Stimulated activated CD4-positive, alpha-beta T cell treated with anti-CD3 and anti-CD28 coated beads, Interleukin-1b, Interleukin-23, amount 100 ng/mL, for 24 hours (primary cell): Measurements from ENCODE around the gene ATF7.
"Not testable (repeated sequence)": the region's sequence is repeated elsewhere in the genome, so short reads cannot be mapped to it uniquely, and the experiment has no call there.

Source experiments
- DNase-seq, 4 experiments: peaks; one replicate each; pipeline ENCODE4 v3.0.0-alpha.2; 2020; ENCODE audit warnings: low read depth in 4 of 4, low spot score in 1 of 4

ATF7 gene

GRCh38 chr12:53484686-53485575 is 141.3 kb downstream of the ATF7 start:
- DNase-seq: no peak

GRCh38 chr12:53483979-53484377 is 142.2 kb downstream of the ATF7 start:
- DNase-seq: no peak

- no peak for DNase-seq
Measured at GRCh38 chr12:53483225-53483978, 142.8 kb downstream of the ATF7 start.

- no peak for DNase-seq
Measured at GRCh38 chr12:53482626-53483168, 143.5 kb downstream of the ATF7 start.

- DNase-seq: no peak
Measured at GRCh38 chr12:53481939-53482586, 144.1 kb downstream of the ATF7 start.

GRCh38 chr12:53481458-53481857 is 144.7 kb downstream of the ATF7 start:
- not testable (repeated sequence) for DNase-seq

GRCh38 chr12:53480491-53481442 is 145.4 kb downstream of the ATF7 start:
- DNase-seq: no peak

- no peak for DNase-seq
Measured at GRCh38 chr12:53479331-53479730, 146.9 kb downstream of the ATF7 start.

- DNase-seq: no peak
Measured at GRCh38 chr12:53478865-53479264, 147.3 kb downstream of the ATF7 start.

- no peak for DNase-seq
Measured at GRCh38 chr12:53476769-53477209, 149.4 kb downstream of the ATF7 start.

- no peak for DNase-seq
Measured at GRCh38 chr12:53474819-53475218, 151.4 kb downstream of the ATF7 start.

- no peak for DNase-seq
Measured at GRCh38 chr12:53474077-53474476, 152.1 kb downstream of the ATF7 start.

GRCh38 chr12:53472056-53472582 is 154.1 kb downstream of the ATF7 start:
- DNase-seq: no peak

- DNase-seq: no peak
Measured at GRCh38 chr12:53468282-53468681, 157.9 kb downstream of the ATF7 start.

- DNase-seq: no peak
Measured at GRCh38 chr12:53467880-53468279, 158.3 kb downstream of the ATF7 start.

- DNase-seq: no peak
Measured at GRCh38 chr12:53467082-53467481, 159.1 kb downstream of the ATF7 start.

GRCh38 chr12:53466640-53467039 is 159.5 kb downstream of the ATF7 start:
- no peak for DNase-seq

GRCh38 chr12:53465679-53466078 is 160.5 kb downstream of the ATF7 start:
- no peak for DNase-seq

GRCh38 chr12:53464685-53465418 is 161.3 kb downstream of the ATF7 start:
- DNase-seq: no peak
